Liver (tissue), 9 donors: ENCODE measurements around the gene ORM2. TPM values are rescaled to one million over a fixed set of nuclear protein-coding genes. Genes with fewer than 3 reads are reported as not detected.

ENCODE experiments used
- DNase-seq: peaks from one replicate; pipeline ENCODE4 v3.0.0-alpha.2; 2017; ENCODE audit warnings: low spot score
- H3K27ac ChIP-seq, 2 donors: one replicate each; pipeline ENCODE4 v1.7.0; 2013; ENCODE audit warnings: inconsistent platforms in 2 of 2, low read length in 2 of 2, control low read depth in 1 of 2, low read depth in 1 of 2, mild to moderate bottlenecking in 1 of 2
- H3K27me3 ChIP-seq, 4 donors: one replicate each; pipeline versions ENCODE4 v1.6.1 to v1.7.0; 2013; ENCODE audit warnings: low read length in 3 of 4, inconsistent platforms in 1 of 4, mild to moderate bottlenecking in 1 of 4, moderate library complexity in 1 of 4; ENCODE audit not compliant: control insufficient read depth in 4 of 4, insufficient read depth in 4 of 4
- H3K36me3 ChIP-seq, 4 donors: one replicate each; pipeline versions ENCODE4 v1.6.1 to v1.7.0; 2013; ENCODE audit warnings: low read length in 3 of 4, mild to moderate bottlenecking in 3 of 4, low read depth in 1 of 4, moderate library complexity in 1 of 4; ENCODE audit not compliant: control insufficient read depth in 4 of 4, insufficient read depth in 3 of 4
- H3K4me1 ChIP-seq, 4 donors: one replicate each; pipeline versions ENCODE4 v1.6.1 to v1.7.0; 2013; ENCODE audit warnings: low read length in 3 of 4, mild to moderate bottlenecking in 3 of 4, moderate library complexity in 1 of 4; ENCODE audit not compliant: control insufficient read depth in 4 of 4, insufficient read depth in 4 of 4
- H3K4me3 ChIP-seq, 3 donors: one replicate each; pipeline versions ENCODE4 v1.6.1 to v1.7.0; 2013; ENCODE audit warnings: low read length in 3 of 3, control low read depth in 1 of 3, low read depth in 1 of 3, mild to moderate bottlenecking in 1 of 3
- H3K9ac ChIP-seq, 2 donors: one replicate each; pipeline ENCODE4 v1.7.0; 2013; ENCODE audit warnings: low read length in 2 of 2, mild to moderate bottlenecking in 2 of 2, moderate library complexity in 2 of 2, control low read depth in 1 of 2, low read depth in 1 of 2
- H3K9me3 ChIP-seq, 4 donors: one replicate each; pipeline versions ENCODE4 v1.6.1 to v1.7.0; 2013; ENCODE audit warnings: low read length in 3 of 4; ENCODE audit not compliant: control insufficient read depth in 4 of 4
- ATF3 ChIP-seq: IDR thresholded peaks from 2 replicates; pipeline ENCODE4 v1.6.1; 2016; ENCODE audit warnings: antibody characterized with exemption
- EGR1 ChIP-seq, 2 donors: IDR thresholded peaks; 2 replicates each; pipeline ENCODE4 v1.6.1; 2016 to 2018; ENCODE audit warnings: antibody characterized with exemption in 2 of 2, low read depth in 2 of 2
- FOXA1 ChIP-seq: IDR thresholded peaks from 2 replicates; pipeline ENCODE4 v1.6.1; 2016; ENCODE audit warnings: antibody characterized with exemption
- FOXA2 ChIP-seq: IDR thresholded peaks from 2 replicates; pipeline ENCODE4 v1.6.1; 2016; ENCODE audit warnings: antibody characterized with exemption
- GABPA ChIP-seq, 2 donors: IDR thresholded peaks in 1 of 2; conservative IDR thresholded peaks in 1 of 2; 2 replicates each; pipeline ENCODE4 v1.6.1; 2016; ENCODE audit warnings: antibody characterized with exemption in 2 of 2, mild to moderate bottlenecking in 1 of 2, moderate library complexity in 1 of 2
- HNF4A ChIP-seq, 2 donors: conservative IDR thresholded peaks; 2 replicates each; pipeline ENCODE4 v1.6.1; 2016; ENCODE audit warnings: antibody characterized with exemption in 2 of 2, mild to moderate bottlenecking in 2 of 2
- HNF4G ChIP-seq: IDR thresholded peaks from 2 replicates; pipeline ENCODE4 v1.6.1; 2016; ENCODE audit warnings: antibody characterized with exemption
- JUND ChIP-seq, 2 donors: IDR thresholded peaks; 2 replicates each; pipeline ENCODE4 v1.6.1; 2016; ENCODE audit warnings: antibody characterized with exemption in 2 of 2
- MAX ChIP-seq: IDR thresholded peaks from 2 replicates; pipeline ENCODE4 v1.6.1; 2016; ENCODE audit warnings: antibody characterized with exemption
- NR2F2 ChIP-seq: IDR thresholded peaks from 2 replicates; pipeline ENCODE4 v1.6.1; 2016; ENCODE audit warnings: antibody characterized with exemption
- RAD21 ChIP-seq, 2 donors: IDR thresholded peaks; 2 replicates each; pipeline ENCODE4 v1.6.1; 2016; ENCODE audit warnings: antibody characterized with exemption in 2 of 2, mild to moderate bottlenecking in 2 of 2
- RXRA ChIP-seq, 2 donors: IDR thresholded peaks; 2 replicates each; pipeline ENCODE4 v1.6.1; 2017 to 2018; ENCODE audit warnings: antibody characterized with exemption in 2 of 2, mild to moderate bottlenecking in 1 of 2
- SP1 ChIP-seq: IDR thresholded peaks from 2 replicates; pipeline ENCODE4 v1.6.1; 2018; ENCODE audit warnings: antibody characterized with exemption, mild to moderate bottlenecking
- TAF1 ChIP-seq: conservative IDR thresholded peaks from 2 replicates; pipeline ENCODE4 v1.6.1; 2016; ENCODE audit warnings: antibody characterized with exemption, mild to moderate bottlenecking
- YY1 ChIP-seq: IDR thresholded peaks from 2 replicates; pipeline ENCODE4 v1.6.1; 2016; ENCODE audit warnings: antibody characterized with exemption, mild to moderate bottlenecking
- WGBS: extraction: QIAGEN DNeasy Blood & Tissue Kit; methylation state at CpG from one replicate; pipeline ENCODE4 v1.1.7; 2013; 5-methylcytosine and 5-hydroxymethylcytosine counted together
- polyA plus RNA-seq, 2 donors: library from polyadenylated mRNA; stranded (reverse) in 1 of 2; unstranded in 1 of 2; fragments of 200-250 nt in 1 of 2; fragments of >200 nt in 1 of 2; fragmentation: Nextera tagmentation in 1 of 2; extraction: Ambion mirVana in 1 of 2; gene quantifications; one replicate each; pipeline versions ENCODE4 v1.2.1 to v1.2.3, GENCODE V29; 2013 to 2015
- total RNA-seq, 2 donors: library from RNA; depleted of rRNA; stranded (reverse); fragments of >200 nt; gene quantifications; one replicate each; pipeline ENCODE4 v1.2.3, GENCODE V29; 2014
- TF ChIP-seq, protein P1 (sequence below): IDR thresholded peaks from 2 replicates; pipeline ENCODE4 v1.6.1; 2016; ENCODE audit warnings: antibody characterized with exemption
- TF ChIP-seq, protein P2 (sequence below): IDR thresholded peaks from 2 replicates; pipeline ENCODE4 v1.6.1; 2016; ENCODE audit warnings: antibody characterized with exemption, mild to moderate bottlenecking
- TF ChIP-seq, protein P3 (sequence below): fragments of 150-350 bp; IDR thresholded peaks from 2 replicates; pipeline ENCODE4 v1.5.1; 2017; ENCODE audit warnings: improper control_type of control experiment, low read depth, low read length; ENCODE audit not compliant: missing input control
- donor health status: healthy.
- donor health status: healthy.
- donor health status: healthy.
- donor health status: healthy.
- donor health status: healthy.

Gene ORM2
- total and polyA plus RNA-seq, 4 donors = 276 to 7,373 (median 5,310) TPM

DNA sequence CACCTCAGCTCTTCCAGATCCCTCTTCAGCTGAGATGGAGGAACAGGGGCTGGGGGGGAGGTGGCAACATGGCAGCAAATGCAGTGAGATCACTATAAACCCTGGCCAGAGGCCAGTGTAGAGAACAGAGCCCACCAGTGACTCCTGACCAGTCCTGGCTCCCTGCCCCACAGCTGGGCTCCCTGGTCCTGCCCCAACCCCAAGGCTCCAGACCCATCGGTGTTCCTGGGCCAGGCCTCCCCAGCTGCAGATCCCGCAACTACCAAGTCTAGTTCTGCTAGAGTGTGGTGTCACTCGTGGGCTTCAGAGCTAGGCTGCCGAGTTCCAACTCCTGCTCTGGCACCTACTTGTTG lies 41.3 kb downstream of the ORM2 start:
- H3K36me3 ChIP-seq = peaks cover 6 to 30% (median 15%) of the 10 kb centered on the region in 4 donors
- no peaks in the 10 kb centered on the region for H3K27me3 ChIP-seq
- no peak for TF ChIP-seq EGR1 (IDR thresholded peaks at IDR 0.05; ENCODE audit: low read depth in 2 of 2)
- no peak for TF ChIP-seq HNF4G
- TF ChIP-seq, protein P1, sequence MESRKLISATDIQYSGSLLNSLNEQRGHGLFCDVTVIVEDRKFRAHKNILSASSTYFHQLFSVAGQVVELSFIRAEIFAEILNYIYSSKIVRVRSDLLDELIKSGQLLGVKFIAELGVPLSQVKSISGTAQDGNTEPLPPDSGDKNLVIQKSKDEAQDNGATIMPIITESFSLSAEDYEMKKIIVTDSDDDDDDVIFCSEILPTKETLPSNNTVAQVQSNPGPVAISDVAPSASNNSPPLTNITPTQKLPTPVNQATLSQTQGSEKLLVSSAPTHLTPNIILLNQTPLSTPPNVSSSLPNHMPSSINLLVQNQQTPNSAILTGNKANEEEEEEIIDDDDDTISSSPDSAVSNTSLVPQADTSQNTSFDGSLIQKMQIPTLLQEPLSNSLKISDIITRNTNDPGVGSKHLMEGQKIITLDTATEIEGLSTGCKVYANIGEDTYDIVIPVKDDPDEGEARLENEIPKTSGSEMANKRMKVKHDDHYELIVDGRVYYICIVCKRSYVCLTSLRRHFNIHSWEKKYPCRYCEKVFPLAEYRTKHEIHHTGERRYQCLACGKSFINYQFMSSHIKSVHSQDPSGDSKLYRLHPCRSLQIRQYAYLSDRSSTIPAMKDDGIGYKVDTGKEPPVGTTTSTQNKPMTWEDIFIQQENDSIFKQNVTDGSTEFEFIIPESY = no peak
- TF ChIP-seq ATF3 = no peak
- no peak for TF ChIP-seq FOXA1
- no peak for TF ChIP-seq FOXA2
- no peak for TF ChIP-seq HNF4A (conservative IDR thresholded peaks at IDR 0.05)
- TF ChIP-seq YY1 = no peak
- TF ChIP-seq TAF1 = no peak
- no peak for TF ChIP-seq NR2F2
- TF ChIP-seq RXRA (IDR thresholded peaks at IDR 0.05) = no peak
- TF ChIP-seq, protein P2, sequence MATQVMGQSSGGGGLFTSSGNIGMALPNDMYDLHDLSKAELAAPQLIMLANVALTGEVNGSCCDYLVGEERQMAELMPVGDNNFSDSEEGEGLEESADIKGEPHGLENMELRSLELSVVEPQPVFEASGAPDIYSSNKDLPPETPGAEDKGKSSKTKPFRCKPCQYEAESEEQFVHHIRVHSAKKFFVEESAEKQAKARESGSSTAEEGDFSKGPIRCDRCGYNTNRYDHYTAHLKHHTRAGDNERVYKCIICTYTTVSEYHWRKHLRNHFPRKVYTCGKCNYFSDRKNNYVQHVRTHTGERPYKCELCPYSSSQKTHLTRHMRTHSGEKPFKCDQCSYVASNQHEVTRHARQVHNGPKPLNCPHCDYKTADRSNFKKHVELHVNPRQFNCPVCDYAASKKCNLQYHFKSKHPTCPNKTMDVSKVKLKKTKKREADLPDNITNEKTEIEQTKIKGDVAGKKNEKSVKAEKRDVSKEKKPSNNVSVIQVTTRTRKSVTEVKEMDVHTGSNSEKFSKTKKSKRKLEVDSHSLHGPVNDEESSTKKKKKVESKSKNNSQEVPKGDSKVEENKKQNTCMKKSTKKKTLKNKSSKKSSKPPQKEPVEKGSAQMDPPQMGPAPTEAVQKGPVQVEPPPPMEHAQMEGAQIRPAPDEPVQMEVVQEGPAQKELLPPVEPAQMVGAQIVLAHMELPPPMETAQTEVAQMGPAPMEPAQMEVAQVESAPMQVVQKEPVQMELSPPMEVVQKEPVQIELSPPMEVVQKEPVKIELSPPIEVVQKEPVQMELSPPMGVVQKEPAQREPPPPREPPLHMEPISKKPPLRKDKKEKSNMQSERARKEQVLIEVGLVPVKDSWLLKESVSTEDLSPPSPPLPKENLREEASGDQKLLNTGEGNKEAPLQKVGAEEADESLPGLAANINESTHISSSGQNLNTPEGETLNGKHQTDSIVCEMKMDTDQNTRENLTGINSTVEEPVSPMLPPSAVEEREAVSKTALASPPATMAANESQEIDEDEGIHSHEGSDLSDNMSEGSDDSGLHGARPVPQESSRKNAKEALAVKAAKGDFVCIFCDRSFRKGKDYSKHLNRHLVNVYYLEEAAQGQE = no peak
- no peak for TF ChIP-seq JUND (IDR thresholded peaks at IDR 0.05)
- TF ChIP-seq RAD21 (IDR thresholded peaks at IDR 0.05) = no peak
- TF ChIP-seq SP1 = no peak
- no peak for TF ChIP-seq MAX
- no peak overlapping the region for H3K4me3 ChIP-seq
- WGBS = 88% methylated on average over 4 of the region's 4 CpGs
- peak overlapping the region; percentile 19 to 68 for H3K27ac ChIP-seq
- no peak for DNase-seq
- H3K9me3 ChIP-seq = no peaks in the 10 kb centered on the region
- H3K9ac ChIP-seq = no peak overlapping the region
- peaks cover 3 to 13% (median 6%) of the 10 kb centered on the region in 4 donors for H3K4me1 ChIP-seq

- peaks cover 1 to 8% (median 2%) of the 10 kb centered on the region in 4 donors for H3K4me1 ChIP-seq
- TF ChIP-seq, protein P2 = no peak
- no peak for TF ChIP-seq FOXA2
- TF ChIP-seq JUND (IDR thresholded peaks at IDR 0.05) = no peak
- no peak for TF ChIP-seq TAF1
- no peak for TF ChIP-seq EGR1 (IDR thresholded peaks at IDR 0.05; ENCODE audit: low read depth in 2 of 2)
- TF ChIP-seq GABPA (IDR thresholded peaks at IDR 0.05 in 1 of 2, conservative IDR thresholded peaks at IDR 0.05 in 1 of 2) = no peak
- no peak for TF ChIP-seq RXRA (IDR thresholded peaks at IDR 0.05)
- TF ChIP-seq YY1 = no peak
- no peak for TF ChIP-seq HNF4A (conservative IDR thresholded peaks at IDR 0.05)
- no peak for TF ChIP-seq NR2F2
- TF ChIP-seq, protein P1 = no peak
- no peak for TF ChIP-seq FOXA1
- TF ChIP-seq, protein P3, sequence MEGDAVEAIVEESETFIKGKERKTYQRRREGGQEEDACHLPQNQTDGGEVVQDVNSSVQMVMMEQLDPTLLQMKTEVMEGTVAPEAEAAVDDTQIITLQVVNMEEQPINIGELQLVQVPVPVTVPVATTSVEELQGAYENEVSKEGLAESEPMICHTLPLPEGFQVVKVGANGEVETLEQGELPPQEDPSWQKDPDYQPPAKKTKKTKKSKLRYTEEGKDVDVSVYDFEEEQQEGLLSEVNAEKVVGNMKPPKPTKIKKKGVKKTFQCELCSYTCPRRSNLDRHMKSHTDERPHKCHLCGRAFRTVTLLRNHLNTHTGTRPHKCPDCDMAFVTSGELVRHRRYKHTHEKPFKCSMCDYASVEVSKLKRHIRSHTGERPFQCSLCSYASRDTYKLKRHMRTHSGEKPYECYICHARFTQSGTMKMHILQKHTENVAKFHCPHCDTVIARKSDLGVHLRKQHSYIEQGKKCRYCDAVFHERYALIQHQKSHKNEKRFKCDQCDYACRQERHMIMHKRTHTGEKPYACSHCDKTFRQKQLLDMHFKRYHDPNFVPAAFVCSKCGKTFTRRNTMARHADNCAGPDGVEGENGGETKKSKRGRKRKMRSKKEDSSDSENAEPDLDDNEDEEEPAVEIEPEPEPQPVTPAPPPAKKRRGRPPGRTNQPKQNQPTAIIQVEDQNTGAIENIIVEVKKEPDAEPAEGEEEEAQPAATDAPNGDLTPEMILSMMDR = no peak
Observed at GRCh38 chr9:114371343-114371944, 41.8 kb downstream of the ORM2 start.

More at GRCh38 chr9:114371343-114371944, 41.8 kb downstream of the ORM2 start:
- H3K4me3 ChIP-seq = no peak overlapping the region
- no peak for DNase-seq
- no peak overlapping the region for H3K9ac ChIP-seq
- peak overlapping the region; percentile 2 to 68 for H3K27ac ChIP-seq
- H3K9me3 ChIP-seq = no peaks in the 10 kb centered on the region
- H3K36me3 ChIP-seq = peaks cover 6 to 32% (median 16%) of the 10 kb centered on the region in 4 donors
- H3K27me3 ChIP-seq = no peaks in the 10 kb centered on the region
- 87% methylated on average over 7 of the region's 7 CpGs for WGBS
